Epithelial cell of proximal tubule (primary cell): Measurements from ENCODE around the gene PIGC. TPM values are rescaled to one million over a fixed set of nuclear protein-coding genes. Genes with fewer than 3 reads are reported as not detected.

Experiments used
- DNase-seq: peaks from one replicate; pipeline ENCODE4 v3.0.0-alpha.2; 2011; ENCODE audit warnings: low read depth
- H3K4me3 ChIP-seq: 2 replicates; pipeline ENCODE4 v1.5.1; 2011; ENCODE audit warnings: low read depth, mild to moderate bottlenecking, low read length
- total RNA-seq: library from RNA; depleted of rRNA; stranded (reverse); fragments of >200 nt; gene quantifications from 2 replicates; pipeline ENCODE4 v1.2.3, GENCODE V29; 2015
- TF ChIP-seq, protein P1 (sequence below): conservative IDR thresholded peaks from 2 replicates; pipeline ENCODE4 v1.5.1; 2012; ENCODE audit warnings: low read depth, mild to moderate bottlenecking, low read length

Gene PIGC
- total RNA-seq, 1 donor from 2014 or later = 20.9 TPM

DNA sequence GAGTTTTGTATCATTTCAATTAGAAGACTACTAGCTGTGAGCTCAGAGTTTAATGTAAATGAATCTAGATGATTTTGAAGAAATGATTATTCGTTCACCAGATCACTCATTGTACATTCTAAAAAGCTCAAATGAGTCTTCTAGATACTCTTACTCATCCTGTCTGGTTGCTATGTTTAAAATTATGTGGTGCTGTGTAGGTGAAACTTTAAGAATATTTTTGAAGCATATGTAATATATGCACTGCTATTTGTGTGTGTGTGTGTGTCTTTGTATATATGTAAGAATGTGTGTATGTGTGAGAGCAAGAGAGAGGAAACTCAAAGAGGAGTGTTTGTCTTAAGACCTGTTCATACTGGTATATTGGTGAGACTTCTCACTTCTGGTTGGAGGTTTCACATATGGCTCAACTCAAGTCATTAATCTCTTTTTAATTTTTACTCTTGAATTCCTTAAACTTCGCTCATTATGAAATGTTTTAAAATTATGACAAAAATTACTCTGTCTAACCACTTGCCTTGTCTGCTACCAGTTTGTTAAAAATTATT lies 32.0 kb downstream of the PIGC start:
- H3K4me3 ChIP-seq = no peak overlapping the region
- no peak for DNase-seq
- TF ChIP-seq, protein P1, sequence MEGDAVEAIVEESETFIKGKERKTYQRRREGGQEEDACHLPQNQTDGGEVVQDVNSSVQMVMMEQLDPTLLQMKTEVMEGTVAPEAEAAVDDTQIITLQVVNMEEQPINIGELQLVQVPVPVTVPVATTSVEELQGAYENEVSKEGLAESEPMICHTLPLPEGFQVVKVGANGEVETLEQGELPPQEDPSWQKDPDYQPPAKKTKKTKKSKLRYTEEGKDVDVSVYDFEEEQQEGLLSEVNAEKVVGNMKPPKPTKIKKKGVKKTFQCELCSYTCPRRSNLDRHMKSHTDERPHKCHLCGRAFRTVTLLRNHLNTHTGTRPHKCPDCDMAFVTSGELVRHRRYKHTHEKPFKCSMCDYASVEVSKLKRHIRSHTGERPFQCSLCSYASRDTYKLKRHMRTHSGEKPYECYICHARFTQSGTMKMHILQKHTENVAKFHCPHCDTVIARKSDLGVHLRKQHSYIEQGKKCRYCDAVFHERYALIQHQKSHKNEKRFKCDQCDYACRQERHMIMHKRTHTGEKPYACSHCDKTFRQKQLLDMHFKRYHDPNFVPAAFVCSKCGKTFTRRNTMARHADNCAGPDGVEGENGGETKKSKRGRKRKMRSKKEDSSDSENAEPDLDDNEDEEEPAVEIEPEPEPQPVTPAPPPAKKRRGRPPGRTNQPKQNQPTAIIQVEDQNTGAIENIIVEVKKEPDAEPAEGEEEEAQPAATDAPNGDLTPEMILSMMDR = no peak

- H3K4me3 ChIP-seq = no peak overlapping the region
- TF ChIP-seq, protein P1 = no peak
- DNase-seq = no peak
Measured at GRCh38 chr1:172410027-172410426, 33.8 kb downstream of the PIGC start.

GRCh38 chr1:172408958-172409357 lies 34.9 kb downstream of the PIGC start:
- H3K4me3 ChIP-seq = no peak overlapping the region
- TF ChIP-seq, protein P1 = no peak
- no peak for DNase-seq

DNA sequence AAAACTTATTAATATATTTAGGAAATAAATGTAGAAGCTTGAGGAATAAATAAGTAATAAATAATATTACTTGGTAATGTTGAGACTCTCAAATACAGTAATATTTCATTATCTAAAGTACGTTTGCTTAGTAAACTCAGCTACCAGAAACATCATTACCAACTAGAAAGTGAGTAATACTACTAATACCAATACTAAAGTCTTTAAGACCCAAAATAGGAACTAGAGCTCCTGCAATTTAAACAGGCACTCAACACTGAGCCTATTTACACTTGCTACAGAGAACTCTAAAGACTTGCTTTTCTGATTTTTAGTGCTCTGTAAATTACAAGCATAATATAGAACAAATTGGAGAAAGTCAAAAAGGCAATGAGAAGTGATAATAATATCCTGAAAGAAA lies 36.9 kb downstream of the PIGC start:
- DNase-seq = no peak
- H3K4me3 ChIP-seq = no peak overlapping the region
- TF ChIP-seq, protein P1 = no peak

- TF ChIP-seq, protein P1 = no peak
- H3K4me3 ChIP-seq = no peak overlapping the region
- no peak for DNase-seq
Measured at GRCh38 chr1:172405912-172406311, 38.0 kb downstream of the PIGC start.

- no peak overlapping the region for H3K4me3 ChIP-seq
- no peak for DNase-seq
- TF ChIP-seq, protein P1 = no peak
Measured at GRCh38 chr1:172404121-172404520, 39.7 kb downstream of the PIGC start.

GRCh38 chr1:172402878-172403569 lies 40.8 kb downstream of the PIGC start:
- no peak overlapping the region for H3K4me3 ChIP-seq
- no peak for DNase-seq
- TF ChIP-seq, protein P1 = no peak
